Smooth muscle cell of the umbilical artery (primary cell): ENCODE data around the gene LRRC37B. TPM values are rescaled to one million over a fixed set of nuclear protein-coding genes. Genes with fewer than 3 reads are reported as not detected.

ENCODE experiments used
- total RNA-seq: library from RNA; depleted of rRNA; stranded (reverse); fragments of >200 nt; gene quantifications from 2 replicates; pipeline ENCODE4 v1.2.3, GENCODE V29; 2014

LRRC37B gene
- total RNA-seq, result 7.4 and 7.8 TPM in 2 replicates

GRCh38 chr17:32006957-32007462, at the start of gene LRRC37B:
TSS of gene LRRC37B (plus strand) at chr17:32007383. CDS start at chr17:32021393, 14,010 bp downstream.

Other genes starting within 250 kb of the LRRC37B start
- gene COPRS, start 148.1 kb upstream of the LRRC37B start, total RNA-seq, result 73.6 and 87.4 TPM in 2 replicates
- gene UTP6, start 105.7 kb upstream of the LRRC37B start, total RNA-seq, result 41.9 and 58.2 TPM in 2 replicates
- 23.8 and 31.9 TPM in 2 replicates for gene SUZ12, start 70.4 kb upstream of the LRRC37B start, total RNA-seq
- gene RHOT1, start 135.1 kb downstream of the LRRC37B start, total RNA-seq, result 44.9 and 52.0 TPM in 2 replicates